NB4 (cell line): Measurements from ENCODE around the gene MRPL14.

Source experiments
- DNase-seq: peaks from one replicate; pipeline ENCODE4 v3.0.0; 2010; ENCODE audit warnings: low read depth
- H3K4me3 ChIP-seq: one replicate; pipeline ENCODE4 v1.5.1; 2011; ENCODE audit warnings: mild to moderate bottlenecking, low read depth, low read length, moderate library complexity
- MYC ChIP-seq: IDR thresholded peaks from 2 replicates; pipeline ENCODE4 v1.6.1; 2011; ENCODE audit warnings: low read depth, low read length
- POLR2A ChIP-seq: IDR thresholded peaks from 2 replicates; pipeline ENCODE4 v1.6.1; 2011; ENCODE audit warnings: mild to moderate bottlenecking; ENCODE audit not compliant: insufficient read length; ENCODE audit errors: extremely low read depth
- TF ChIP-seq, protein P1 (sequence below): IDR thresholded peaks from 2 replicates; pipeline ENCODE4 v1.6.1; 2011; ENCODE audit warnings: low read depth, low read length
- TF ChIP-seq, protein P2 (sequence below): IDR thresholded peaks from one replicate; pipeline ENCODE4 v1.5.1; 2012; ENCODE audit warnings: low read depth, low read length

Gene MRPL14

DNA sequence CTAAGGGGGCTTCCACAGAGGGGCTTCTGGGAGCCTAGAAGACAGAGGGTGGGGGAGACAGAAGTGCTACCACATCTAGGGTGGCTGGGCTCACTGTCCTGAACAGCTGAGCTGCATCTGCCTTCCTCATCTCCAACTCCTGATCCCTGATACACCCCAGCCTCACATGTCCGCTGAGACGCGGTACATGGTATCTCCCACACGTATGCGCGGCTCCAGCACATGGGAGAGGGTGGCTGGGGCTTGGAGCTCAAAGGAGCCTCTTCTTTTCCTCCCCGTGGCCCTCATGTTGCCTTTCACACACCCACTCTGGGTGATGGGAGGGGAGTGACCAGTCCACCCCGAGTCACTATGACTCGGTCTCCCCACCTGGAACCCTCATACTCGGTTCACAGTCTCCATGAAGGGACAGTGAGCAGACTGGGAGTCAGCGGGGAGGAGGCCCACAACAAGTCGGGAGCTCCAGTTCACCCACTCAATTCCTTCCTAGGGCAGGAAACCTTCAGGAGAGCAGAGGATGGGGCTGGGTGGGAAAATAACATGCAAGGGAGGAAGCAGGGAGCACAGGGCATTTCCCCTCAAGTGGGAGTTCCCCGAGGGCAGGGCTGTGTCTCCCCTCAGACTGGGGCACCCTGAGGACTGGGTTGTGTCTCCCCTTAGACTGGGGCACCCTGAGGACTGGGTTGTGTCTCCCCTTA, 61.7 kb downstream of the MRPL14 start:
- TF ChIP-seq, protein P1, sequence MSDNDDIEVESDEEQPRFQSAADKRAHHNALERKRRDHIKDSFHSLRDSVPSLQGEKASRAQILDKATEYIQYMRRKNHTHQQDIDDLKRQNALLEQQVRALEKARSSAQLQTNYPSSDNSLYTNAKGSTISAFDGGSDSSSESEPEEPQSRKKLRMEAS = no peak
- TF ChIP-seq POLR2A = no peak
- TF ChIP-seq MYC = no peak
- TF ChIP-seq, protein P2, sequence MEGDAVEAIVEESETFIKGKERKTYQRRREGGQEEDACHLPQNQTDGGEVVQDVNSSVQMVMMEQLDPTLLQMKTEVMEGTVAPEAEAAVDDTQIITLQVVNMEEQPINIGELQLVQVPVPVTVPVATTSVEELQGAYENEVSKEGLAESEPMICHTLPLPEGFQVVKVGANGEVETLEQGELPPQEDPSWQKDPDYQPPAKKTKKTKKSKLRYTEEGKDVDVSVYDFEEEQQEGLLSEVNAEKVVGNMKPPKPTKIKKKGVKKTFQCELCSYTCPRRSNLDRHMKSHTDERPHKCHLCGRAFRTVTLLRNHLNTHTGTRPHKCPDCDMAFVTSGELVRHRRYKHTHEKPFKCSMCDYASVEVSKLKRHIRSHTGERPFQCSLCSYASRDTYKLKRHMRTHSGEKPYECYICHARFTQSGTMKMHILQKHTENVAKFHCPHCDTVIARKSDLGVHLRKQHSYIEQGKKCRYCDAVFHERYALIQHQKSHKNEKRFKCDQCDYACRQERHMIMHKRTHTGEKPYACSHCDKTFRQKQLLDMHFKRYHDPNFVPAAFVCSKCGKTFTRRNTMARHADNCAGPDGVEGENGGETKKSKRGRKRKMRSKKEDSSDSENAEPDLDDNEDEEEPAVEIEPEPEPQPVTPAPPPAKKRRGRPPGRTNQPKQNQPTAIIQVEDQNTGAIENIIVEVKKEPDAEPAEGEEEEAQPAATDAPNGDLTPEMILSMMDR = no peak
- H3K4me3 ChIP-seq = no peak overlapping the region
- no peak for DNase-seq

DNA sequence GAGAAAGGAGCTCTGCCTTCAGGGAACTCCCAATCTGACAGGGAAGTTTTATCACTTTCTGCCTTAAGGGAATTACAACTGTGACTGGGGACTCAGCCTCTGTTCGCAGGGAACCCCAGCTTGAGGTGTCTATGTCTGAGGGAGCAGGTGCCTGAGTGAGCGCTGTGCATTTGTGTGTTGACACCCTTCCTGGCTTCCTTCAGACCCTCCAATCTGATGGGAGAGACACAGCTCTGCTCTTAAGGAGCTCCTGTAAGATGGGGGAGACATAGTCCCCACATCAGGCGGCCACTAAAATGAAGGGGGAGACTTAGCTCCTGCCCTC, 62.3 kb downstream of the MRPL14 start:
- no peak for DNase-seq
- no peak for TF ChIP-seq MYC
- TF ChIP-seq, protein P1 = no peak
- TF ChIP-seq, protein P2 = no peak
- TF ChIP-seq POLR2A = no peak

DNA sequence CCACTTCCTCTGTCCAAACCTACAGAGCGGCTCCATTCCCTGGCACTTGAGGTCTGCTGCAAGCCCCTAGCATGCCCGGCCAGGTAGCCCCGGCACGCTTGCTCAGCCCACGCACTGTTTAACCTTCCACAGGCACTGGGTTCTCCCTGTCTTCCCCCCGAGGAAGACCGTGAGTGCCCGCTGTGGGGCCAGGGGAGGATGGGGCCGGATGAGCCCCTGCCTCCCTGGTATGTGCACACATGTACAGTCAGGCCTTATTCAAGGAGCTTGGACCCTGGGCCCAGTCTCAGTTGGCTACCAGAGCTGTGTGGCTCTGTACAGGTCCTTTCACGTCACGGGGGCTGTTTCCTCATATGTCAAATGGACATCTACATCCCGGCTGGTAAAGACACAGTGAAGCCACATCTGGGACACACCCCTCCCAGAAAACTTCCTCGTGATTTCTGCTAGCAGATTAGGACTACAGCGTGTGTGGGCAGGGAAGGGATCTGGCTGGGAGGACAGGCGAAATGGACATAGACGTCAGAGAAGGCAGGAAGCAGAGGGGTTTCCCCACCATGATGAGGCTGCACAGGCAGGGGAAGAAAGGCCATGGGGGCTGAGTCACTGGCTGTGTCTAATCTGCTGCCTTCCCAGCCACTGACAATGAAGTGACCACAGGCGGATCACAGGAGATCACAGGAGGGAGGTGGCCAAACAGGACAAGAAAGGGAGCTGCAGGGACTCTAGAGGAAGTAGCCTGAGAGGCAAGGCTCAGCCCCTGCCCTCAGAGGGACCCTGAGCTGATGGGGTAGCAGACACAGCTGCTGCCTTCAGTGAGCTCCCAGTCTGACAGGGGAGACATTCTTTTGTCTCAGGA, 62.9 kb downstream of the MRPL14 start:
- no peak for TF ChIP-seq POLR2A
- TF ChIP-seq MYC = no peak; the same call in 1 of the 2 replicates
- TF ChIP-seq, protein P1 = no peak
- TF ChIP-seq, protein P2 = no peak
- DNase-seq = peak; percentile 81
- no peak overlapping the region for H3K4me3 ChIP-seq

More for the DNA sequence above, 62.3 kb downstream of the MRPL14 start:
- H3K4me3 ChIP-seq = no peak overlapping the region

DNA sequence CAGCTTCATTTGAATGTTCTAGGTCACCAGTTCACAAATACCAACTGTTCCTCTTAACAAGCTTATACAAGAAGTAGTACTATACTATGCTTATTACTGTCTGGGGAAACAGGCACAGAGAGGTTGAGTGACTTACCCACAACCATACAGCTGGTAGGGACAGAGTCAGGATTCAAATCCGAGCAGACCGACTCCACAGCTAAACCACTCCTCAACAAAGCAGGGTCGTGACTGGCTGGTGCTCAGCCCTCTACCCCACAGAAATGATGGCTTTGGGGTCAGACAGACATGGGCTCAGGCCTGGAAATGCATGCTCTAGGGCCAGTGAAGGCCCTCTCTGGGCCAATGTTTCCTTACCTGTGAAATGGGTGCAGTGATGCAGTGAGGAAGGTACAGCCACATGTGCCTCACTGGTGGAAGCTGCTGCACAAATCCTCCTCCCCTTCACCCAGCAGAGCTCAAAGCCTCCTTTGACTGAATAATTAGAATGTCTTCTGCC, 63.6 kb downstream of the MRPL14 start:
- TF ChIP-seq MYC (no peak), POLR2A (no peak)
- TF ChIP-seq, protein P2 = no peak
- TF ChIP-seq, protein P1 = no peak
- no peak for DNase-seq
- H3K4me3 ChIP-seq = no peak overlapping the region
